CD8-positive, alpha-beta memory T cell (primary cell): ENCODE data around the gene NLRP9. TPM values are rescaled to one million over a fixed set of nuclear protein-coding genes. Genes with fewer than 3 reads are reported as not detected.

Source experiments
- CTCF ChIA-PET: fragments of 350-600 bp; sonication (Branson Sonifier 250); formaldehyde crosslinking; loops from one replicate; lab custom pipeline; 2021; ENCODE audit warnings: antibody characterized with exemption; lab: Charles Lee
- POLR2A ChIA-PET: fragments of 350-600 bp; sonication (Branson Sonifier 250); formaldehyde crosslinking; loops from one replicate; lab custom pipeline; 2021; ENCODE audit warnings: antibody characterized with exemption; lab: Charles Lee
- DNase-seq, 5 donors: peaks; one replicate each; pipeline versions ENCODE4 v3.0.0 to v3.0.0-alpha.2; 2020 to 2022; ENCODE audit warnings: mixed read lengths in 1 of 5
- H3K27ac ChIP-seq: one replicate; pipeline ENCODE4 v1.7.0; 2013; ENCODE audit warnings: low read depth, mild to moderate bottlenecking, low read length, moderate library complexity
- H3K27me3 ChIP-seq: 2 replicates; pipeline ENCODE4 v1.7.0; 2013; ENCODE audit warnings: low read length, mild to moderate bottlenecking; ENCODE audit not compliant: insufficient read depth, poor library complexity, severe bottlenecking
- H3K36me3 ChIP-seq: 2 replicates; pipeline ENCODE4 v1.7.0; 2013; ENCODE audit warnings: mild to moderate bottlenecking, low read length, moderate library complexity; ENCODE audit not compliant: insufficient read depth
- H3K4me1 ChIP-seq: 2 replicates; pipeline ENCODE4 v1.7.0; 2013; ENCODE audit warnings: mild to moderate bottlenecking, low read length, moderate library complexity; ENCODE audit not compliant: insufficient read depth
- H3K4me3 ChIP-seq: 2 replicates; pipeline ENCODE4 v1.7.0; 2013; ENCODE audit warnings: mild to moderate bottlenecking, low read length
- H3K9me3 ChIP-seq: 2 replicates; pipeline ENCODE4 v1.7.0; 2013; ENCODE audit warnings: mild to moderate bottlenecking, low read length
- H3K27ac Mint-ChIP-seq, 8 donors: one replicate each; pipeline ENCODE4 v1.8.0; 2020 to 2021; ENCODE audit warnings: mixed read lengths in 8 of 8, mild to moderate bottlenecking in 6 of 8, inconsistent platforms in 3 of 8, moderate library complexity in 3 of 8
- H3K27me3 Mint-ChIP-seq, 2 donors: one replicate each; pipeline ENCODE4 v1.8.0; 2020 to 2021; ENCODE audit warnings: mixed read lengths in 2 of 2, mild to moderate bottlenecking in 1 of 2, moderate library complexity in 1 of 2
- H3K36me3 Mint-ChIP-seq, 3 donors: one replicate each; pipeline ENCODE4 v1.8.0; 2020 to 2021; ENCODE audit warnings: mixed read lengths in 3 of 3, inconsistent platforms in 1 of 3, mild to moderate bottlenecking in 1 of 3
- H3K4me1 Mint-ChIP-seq, 3 donors: one replicate each; pipeline ENCODE4 v1.8.0; 2020 to 2021; ENCODE audit warnings: mixed read lengths in 3 of 3, inconsistent platforms in 1 of 3, mild to moderate bottlenecking in 1 of 3
- H3K4me3 Mint-ChIP-seq, 7 donors: one replicate each; pipeline ENCODE4 v1.8.0; 2020 to 2021; ENCODE audit warnings: mixed read lengths in 7 of 7, mild to moderate bottlenecking in 6 of 7, moderate library complexity in 4 of 7, inconsistent platforms in 2 of 7
- H3K9me3 Mint-ChIP-seq, 5 donors: one replicate each; pipeline ENCODE4 v1.8.0; 2020 to 2022; ENCODE audit warnings: mixed read lengths in 5 of 5, mild to moderate bottlenecking in 3 of 5, moderate library complexity in 2 of 5, inconsistent platforms in 1 of 5
- polyA plus RNA-seq: library from polyadenylated mRNA; unstranded; fragments of 300-500 nt; fragmentation: Illumina TruSeq; gene quantifications from one replicate; pipeline ENCODE4 v1.2.3, GENCODE V29; 2021
- total RNA-seq, 2 experiments: library from RNA; stranded (reverse); gene quantifications; one replicate each; pipeline ENCODE4 v1.2.3, GENCODE V29; 2021

The NLRP9 gene
- total and polyA plus RNA-seq, 3 experiments from 2014 or later = not detected

- peaks cover 0 to 71% (median 6%) of the 10 kb centered on the region in 3 donors for H3K36me3 Mint-ChIP-seq
- H3K9me3 Mint-ChIP-seq = no peaks in the 10 kb centered on the region
- no peaks in the 10 kb centered on the region for H3K27me3 ChIP-seq
- H3K4me3 Mint-ChIP-seq = peak overlapping the region in 2 of 7 donors; percentile 36 to 59
- ChIA-PET POLR2A (interaction anchor here (0.7 kb wide), 1 partner anchor 23 kb away, joined by 4 read pairs; no protein-coding TSS in a partner anchor), CTCF (no interaction called here)
- H3K4me1 Mint-ChIP-seq = peaks cover 37 to 71% (median 39%) of the 10 kb centered on the region in 3 donors
- H3K4me1 ChIP-seq = peaks cover 39% of the 10 kb centered on the region
- no peaks in the 10 kb centered on the region for H3K9me3 ChIP-seq
- H3K27me3 Mint-ChIP-seq = peaks cover 0 to 3% of the 10 kb centered on the region in 2 donors
- DNase-seq = no peak
- no peak overlapping the region for H3K4me3 ChIP-seq
- H3K36me3 ChIP-seq = peaks cover 39% of the 10 kb centered on the region
- peak overlapping the region in 6 of 8 donors; percentile 29 to 90 (median 64) for H3K27ac Mint-ChIP-seq
- no peak overlapping the region for H3K27ac ChIP-seq
Observed at GRCh38 chr19:55672418-55672817, 65.8 kb downstream of the NLRP9 start.

- Mint-ChIP-seq H3K4me1 (peaks cover 23 to 71% (median 26%) of the 10 kb centered on the region in 3 donors), H3K9me3 (no peaks in the 10 kb centered on the region), H3K4me3 (peak overlapping the region in 1 of 7 donors; percentile 20), H3K27ac (peak overlapping the region in 5 of 8 donors; percentile 55 to 90 (median 74)), H3K27me3 (peaks cover 0 to 3% of the 10 kb centered on the region in 2 donors), H3K36me3 (peaks cover 0 to 78% (median 8%) of the 10 kb centered on the region in 3 donors)
- Histone ChIP-seq H3K27me3 (no peaks in the 10 kb centered on the region), H3K27ac (no peak overlapping the region), H3K36me3 (peaks cover 54% of the 10 kb centered on the region), H3K4me3 (no peak overlapping the region), H3K4me1 (peaks cover 25% of the 10 kb centered on the region), H3K9me3 (no peaks in the 10 kb centered on the region)
- DNase-seq = no peak
- ChIA-PET CTCF (interaction anchor here (0.9 to 1.9 kb wide), 3 partner anchors 13 to 38 kb away, joined by 3 to 10 read pairs (median 9); no protein-coding TSS in a partner anchor), POLR2A (interaction anchor here (1.0 kb wide), 1 partner anchor 17 kb away, joined by 3 read pairs; no protein-coding TSS in a partner anchor)
Observed at GRCh38 chr19:55671054-55671378, 67.2 kb downstream of the NLRP9 start.

GRCh38 chr19:55670280-55671053 lies 67.7 kb downstream of the NLRP9 start:
- ChIA-PET POLR2A (interaction anchor here (1.0 kb wide), 1 partner anchor 16 kb away, joined by 3 read pairs; no protein-coding TSS in a partner anchor), CTCF (interaction anchor here (0.9 to 1.9 kb wide), 3 partner anchors 13 to 38 kb away, joined by 3 to 10 read pairs (median 9); no protein-coding TSS in a partner anchor)
- peaks cover 0 to 78% (median 8%) of the 10 kb centered on the region in 3 donors for H3K36me3 Mint-ChIP-seq
- H3K27ac ChIP-seq = no peak overlapping the region
- no peaks in the 10 kb centered on the region for H3K9me3 Mint-ChIP-seq
- peaks cover 0 to 3% of the 10 kb centered on the region in 2 donors for H3K27me3 Mint-ChIP-seq
- no peak overlapping the region for H3K4me3 Mint-ChIP-seq
- H3K9me3 ChIP-seq = no peaks in the 10 kb centered on the region
- H3K36me3 ChIP-seq = peaks cover 58% of the 10 kb centered on the region
- peak in 1 of 5 donors; percentile 58 for DNase-seq
- H3K27ac Mint-ChIP-seq = peak overlapping the region in 5 of 8 donors; percentile 55 to 90 (median 74)
- no peaks in the 10 kb centered on the region for H3K27me3 ChIP-seq
- no peak overlapping the region for H3K4me3 ChIP-seq
- peaks cover 17 to 69% (median 21%) of the 10 kb centered on the region in 3 donors for H3K4me1 Mint-ChIP-seq
- H3K4me1 ChIP-seq = peaks cover 20% of the 10 kb centered on the region

- no peaks in the 10 kb centered on the region for H3K9me3 Mint-ChIP-seq
- peaks cover 0 to 81% (median 8%) of the 10 kb centered on the region in 3 donors for H3K36me3 Mint-ChIP-seq
- Histone ChIP-seq H3K27me3 (no peaks in the 10 kb centered on the region), H3K4me1 (peaks cover 20% of the 10 kb centered on the region), H3K36me3 (peaks cover 58% of the 10 kb centered on the region), H3K4me3 (no peak overlapping the region), H3K27ac (no peak overlapping the region), H3K9me3 (no peaks in the 10 kb centered on the region)
- CTCF ChIA-PET = no interaction called here
- no peak overlapping the region for H3K4me3 Mint-ChIP-seq
- H3K27ac Mint-ChIP-seq = peak overlapping the region in 3 of 8 donors; percentile 11 to 50 (median 42)
- peaks cover 15 to 70% (median 19%) of the 10 kb centered on the region in 3 donors for H3K4me1 Mint-ChIP-seq
- H3K27me3 Mint-ChIP-seq = peaks cover 0 to 3% of the 10 kb centered on the region in 2 donors
- POLR2A ChIA-PET = no interaction called here
- DNase-seq = no peak
Observed at GRCh38 chr19:55669418-55670279, 68.6 kb downstream of the NLRP9 start.

- ChIA-PET POLR2A (no interaction called here), CTCF (interaction anchor here (1.1 kb wide), 1 partner anchor 10 kb away, joined by 3 read pairs; no protein-coding TSS in a partner anchor)
- Histone ChIP-seq H3K27ac (no peak overlapping the region), H3K4me3 (no peak overlapping the region), H3K27me3 (no peaks in the 10 kb centered on the region), H3K9me3 (no peaks in the 10 kb centered on the region), H3K36me3 (peaks cover 66% of the 10 kb centered on the region), H3K4me1 (peaks cover 16% of the 10 kb centered on the region)
- no peak for DNase-seq
- Mint-ChIP-seq H3K9me3 (no peaks in the 10 kb centered on the region), H3K4me3 (no peak overlapping the region), H3K27me3 (peaks cover 0 to 4% of the 10 kb centered on the region in 2 donors), H3K36me3 (peaks cover 0 to 85% (median 8%) of the 10 kb centered on the region in 3 donors), H3K4me1 (peaks cover 14 to 71% (median 15%) of the 10 kb centered on the region in 3 donors), H3K27ac (peak overlapping the region in 2 of 8 donors; percentile 19 to 50)
Observed at GRCh38 chr19:55668603-55669348, 69.4 kb downstream of the NLRP9 start.

GRCh38 chr19:55667958-55668357 lies 70.2 kb downstream of the NLRP9 start:
- POLR2A ChIA-PET = no interaction called here

GRCh38 chr19:55667511-55667910 lies 70.7 kb downstream of the NLRP9 start:
- H3K9me3 Mint-ChIP-seq = no peaks in the 10 kb centered on the region
- Histone ChIP-seq H3K9me3 (no peaks in the 10 kb centered on the region), H3K27ac (no peak overlapping the region), H3K27me3 (no peaks in the 10 kb centered on the region), H3K36me3 (peaks cover 71% of the 10 kb centered on the region), H3K4me3 (no peak overlapping the region), H3K4me1 (peaks cover 16% of the 10 kb centered on the region)
- H3K36me3 Mint-ChIP-seq = peaks cover 8 to 89% (median 12%) of the 10 kb centered on the region in 3 donors
- peaks cover 0 to 1% of the 10 kb centered on the region in 2 donors for H3K27me3 Mint-ChIP-seq
- no peak overlapping the region for H3K4me3 Mint-ChIP-seq
- ChIA-PET CTCF (interaction anchor here (2.9 kb wide), 1 partner anchor 14 kb away, joined by 12 read pairs; the partner anchor contains the start of gene U2AF2), POLR2A (no interaction called here)
- no peak for DNase-seq
- H3K4me1 Mint-ChIP-seq = peaks cover 23 to 76% (median 24%) of the 10 kb centered on the region in 3 donors
- H3K27ac Mint-ChIP-seq = peak overlapping the region in 4 of 8 donors; percentile 23 to 79 (median 42)

More at GRCh38 chr19:55667958-55668357, 70.2 kb downstream of the NLRP9 start:
- peaks cover 16% of the 10 kb centered on the region for H3K4me1 ChIP-seq
- no peak overlapping the region for H3K27ac ChIP-seq
- H3K4me3 ChIP-seq = no peak overlapping the region
- peaks cover 19 to 72% (median 21%) of the 10 kb centered on the region in 3 donors for H3K4me1 Mint-ChIP-seq
- no peaks in the 10 kb centered on the region for H3K9me3 ChIP-seq
- no peaks in the 10 kb centered on the region for H3K27me3 ChIP-seq
- H3K27ac Mint-ChIP-seq = peak overlapping the region in 3 of 8 donors; percentile 23 to 79 (median 48)
- H3K36me3 ChIP-seq = peaks cover 67% of the 10 kb centered on the region
- peaks cover 4 to 85% (median 8%) of the 10 kb centered on the region in 3 donors for H3K36me3 Mint-ChIP-seq
- CTCF ChIA-PET = interaction anchor here (1.1 to 2.9 kb wide), 2 partner anchors 9 to 14 kb away, joined by 3 to 12 read pairs; partner anchors contain the start of gene U2AF2
- H3K27me3 Mint-ChIP-seq = peaks cover 0 to 1% of the 10 kb centered on the region in 2 donors
- no peak overlapping the region for H3K4me3 Mint-ChIP-seq
- no peaks in the 10 kb centered on the region for H3K9me3 Mint-ChIP-seq
- DNase-seq = no peak
